ENCODE data around the gene CENPP.
A peak's percentile ranks its signal among the peaks of the same experiment; 100 is the strongest.

CENPP gene

DNA sequence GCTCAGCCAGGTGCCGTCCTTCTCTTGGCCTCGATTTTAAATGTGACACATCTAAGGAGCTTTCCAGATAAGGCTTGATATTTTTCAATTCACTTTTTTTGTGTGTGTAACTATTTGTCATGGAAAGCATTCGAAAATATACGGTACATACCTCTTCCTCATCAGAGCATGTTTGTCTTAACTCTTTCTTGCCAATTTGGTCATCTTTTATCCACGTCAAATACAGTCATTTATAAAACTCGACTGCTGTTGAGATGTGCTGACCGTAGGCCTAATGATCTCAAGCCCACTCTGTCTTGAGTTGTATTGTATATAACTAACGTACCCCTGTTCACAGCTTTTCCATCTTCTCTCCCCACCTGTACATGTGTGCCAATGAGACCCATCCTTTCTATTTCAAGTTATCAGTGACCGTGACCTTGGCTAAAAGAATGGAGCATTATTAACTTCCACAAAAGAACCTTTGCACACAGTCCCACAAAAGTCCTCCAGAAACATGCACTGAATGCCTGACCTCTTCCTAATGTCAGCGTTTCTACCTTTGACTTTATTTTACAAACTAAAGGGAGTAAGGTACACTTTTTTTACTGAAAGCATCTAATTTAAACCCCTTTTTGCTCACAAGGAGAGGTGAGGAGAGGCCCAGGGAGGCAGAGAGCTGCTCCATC lies 282.6 kb downstream of the CENPP start:
- no peaks in the 10 kb centered on the region for H3K9me3 ChIP-seq (ENCODE audit: low read length)
- H3K27ac ChIP-seq (ENCODE audit: low read depth, low read length) = peak overlapping the region; percentile 21
- no peak overlapping the region for H3K4me3 ChIP-seq (ENCODE audit: low read depth in 1 of 2, low read length in 2 of 2)
- H3K9ac ChIP-seq (ENCODE audit: low read length) = no peak overlapping the region
- peaks cover 46% of the 10 kb centered on the region for H3K4me1 ChIP-seq (ENCODE audit: insufficient read depth, low read length)
- H3K36me3 ChIP-seq (ENCODE audit: insufficient read depth, low read length) = peaks cover 6% of the 10 kb centered on the region
- H3K27me3 ChIP-seq (ENCODE audit: control insufficient read depth in 1 of 2, insufficient read depth in 2 of 2, low read length in 2 of 2) = no peaks in the 10 kb centered on the region

DNA sequence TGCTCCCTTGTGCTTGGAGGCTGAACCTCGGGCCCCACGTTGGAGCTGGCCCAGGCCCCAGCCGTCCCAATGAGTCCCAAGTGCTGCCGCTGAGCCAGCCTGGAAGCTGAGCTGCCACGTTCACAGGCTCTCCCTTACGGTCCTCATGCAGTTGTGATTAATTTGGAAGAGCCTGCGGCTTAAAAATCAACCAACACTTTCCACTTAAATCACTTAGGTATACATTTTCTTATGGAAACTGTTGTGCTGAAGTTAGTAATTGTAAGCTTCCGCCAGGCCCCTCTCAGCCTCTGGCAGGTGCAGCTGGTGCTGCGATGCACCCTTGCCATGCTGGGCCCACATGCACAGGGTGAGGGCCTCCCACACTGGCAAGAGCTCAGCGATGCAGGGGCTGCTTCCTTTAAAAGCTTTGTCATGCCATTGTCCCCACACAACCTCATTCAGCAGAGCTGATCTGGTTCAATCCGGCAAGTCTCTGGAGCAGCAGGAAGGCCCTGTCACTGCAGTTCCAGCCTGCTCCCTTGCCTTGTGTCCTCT lies 283.2 kb downstream of the CENPP start:
- H3K9ac ChIP-seq (ENCODE audit: low read length) = peak overlapping the region; percentile 17

DNA sequence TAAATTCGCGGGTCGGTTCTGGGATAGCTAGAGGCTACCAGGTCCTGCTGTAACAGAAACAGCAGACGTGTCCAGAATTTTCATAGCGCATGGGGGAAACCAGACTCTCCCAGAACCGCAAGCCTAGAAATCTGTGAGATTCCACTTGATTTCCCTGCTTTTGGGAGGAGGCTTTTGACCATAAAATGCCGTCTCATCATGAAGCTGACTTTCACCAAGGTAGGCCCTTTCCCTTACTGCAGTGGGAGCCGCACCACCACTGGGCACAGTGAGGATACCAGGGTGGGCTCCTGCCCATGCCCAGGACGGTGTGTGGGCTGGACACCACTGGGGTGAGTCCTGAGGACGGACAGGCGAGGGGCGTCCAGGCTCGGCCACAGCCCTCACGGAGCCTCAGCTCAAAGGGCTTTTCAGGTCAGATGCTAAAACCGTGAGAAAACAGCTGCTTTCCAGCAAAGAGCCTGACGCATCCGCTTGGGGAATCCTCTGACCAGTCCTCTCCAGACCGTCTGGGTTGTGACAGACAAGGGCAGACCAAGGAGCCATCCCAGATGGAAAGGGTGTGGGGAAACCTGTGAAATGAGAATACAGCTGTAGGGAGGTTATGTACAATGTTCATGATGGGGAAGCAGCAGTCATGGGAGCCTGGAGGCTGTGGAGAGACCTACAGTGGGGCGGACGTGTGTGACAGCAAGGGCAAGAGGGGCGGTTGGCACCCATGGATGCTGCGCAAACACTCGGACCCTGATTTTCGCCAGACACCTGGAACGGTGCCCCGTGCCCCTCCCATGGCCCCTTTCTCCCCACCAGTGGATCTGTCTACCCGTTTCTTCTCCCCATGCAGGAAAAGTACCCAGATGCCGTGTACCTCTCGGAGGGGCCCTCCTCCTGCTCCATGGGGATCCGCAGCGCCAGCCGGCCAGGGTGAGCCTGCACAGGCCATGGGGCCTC lies 285.0 kb downstream of the CENPP start:
- Histone ChIP-seq H3K4me1 (ENCODE audit: insufficient read depth, low read length) (peaks cover 54% of the 10 kb centered on the region), H3K4me3 (ENCODE audit: low read depth in 1 of 2, low read length in 2 of 2) (no peak overlapping the region), H3K36me3 (ENCODE audit: insufficient read depth, low read length) (peaks cover 6% of the 10 kb centered on the region), H3K27ac (ENCODE audit: low read depth, low read length) (no peak overlapping the region), H3K27me3 (ENCODE audit: control insufficient read depth in 1 of 2, insufficient read depth in 2 of 2, low read length in 2 of 2) (no peaks in the 10 kb centered on the region), H3K9ac (ENCODE audit: low read length) (no peak overlapping the region), H3K9me3 (ENCODE audit: low read length) (no peaks in the 10 kb centered on the region)

More for the DNA sequence above, 283.2 kb downstream of the CENPP start:
- Histone ChIP-seq H3K27me3 (ENCODE audit: control insufficient read depth in 1 of 2, insufficient read depth in 2 of 2, low read length in 2 of 2) (no peaks in the 10 kb centered on the region), H3K4me3 (ENCODE audit: low read depth in 1 of 2, low read length in 2 of 2) (no peak overlapping the region), H3K4me1 (ENCODE audit: insufficient read depth, low read length) (peaks cover 46% of the 10 kb centered on the region), H3K36me3 (ENCODE audit: insufficient read depth, low read length) (peaks cover 6% of the 10 kb centered on the region), H3K9me3 (ENCODE audit: low read length) (no peaks in the 10 kb centered on the region), H3K27ac (ENCODE audit: low read depth, low read length) (peak overlapping the region; percentile 21)

DNA sequence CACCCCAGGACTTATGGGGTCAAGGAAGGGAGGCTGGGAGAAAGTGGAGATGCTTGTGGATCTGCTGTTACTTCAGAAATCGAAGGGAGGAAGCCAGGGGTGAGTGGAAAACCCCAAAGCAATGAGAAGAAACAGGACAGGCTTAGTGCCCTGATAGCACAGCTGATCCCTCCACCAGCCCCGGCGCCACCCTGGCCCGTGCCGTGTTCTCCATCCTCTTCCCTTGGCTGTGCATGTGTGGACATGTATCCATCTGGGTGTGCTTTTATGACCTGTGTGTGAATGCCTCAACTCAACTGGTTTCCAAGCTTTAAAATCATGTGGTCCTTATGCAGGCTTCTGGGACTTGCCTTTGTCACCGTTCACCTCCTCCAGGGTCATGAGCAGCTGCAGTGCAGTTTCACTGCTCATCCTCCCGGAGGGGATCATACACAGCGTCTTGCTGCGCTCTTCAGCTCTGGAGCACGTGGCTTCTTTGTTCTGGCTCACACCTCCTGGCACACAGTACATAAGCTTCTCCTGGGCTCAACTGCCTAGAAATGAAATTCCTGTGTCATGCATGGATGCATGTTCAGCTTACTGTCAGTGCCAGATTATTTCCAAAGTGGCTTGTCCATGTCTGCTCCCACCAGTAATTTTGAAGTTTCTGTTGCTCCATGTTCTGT lies 286.0 kb downstream of the CENPP start:
- Histone ChIP-seq H3K4me1 (ENCODE audit: insufficient read depth, low read length) (peaks cover 61% of the 10 kb centered on the region), H3K27me3 (ENCODE audit: control insufficient read depth in 1 of 2, insufficient read depth in 2 of 2, low read length in 2 of 2) (no peaks in the 10 kb centered on the region), H3K4me3 (ENCODE audit: low read depth in 1 of 2, low read length in 2 of 2) (no peak overlapping the region), H3K36me3 (ENCODE audit: insufficient read depth, low read length) (peaks cover 6% of the 10 kb centered on the region), H3K9ac (ENCODE audit: low read length) (no peak overlapping the region), H3K9me3 (ENCODE audit: low read length) (no peaks in the 10 kb centered on the region), H3K27ac (ENCODE audit: low read depth, low read length) (no peak overlapping the region)

DNA sequence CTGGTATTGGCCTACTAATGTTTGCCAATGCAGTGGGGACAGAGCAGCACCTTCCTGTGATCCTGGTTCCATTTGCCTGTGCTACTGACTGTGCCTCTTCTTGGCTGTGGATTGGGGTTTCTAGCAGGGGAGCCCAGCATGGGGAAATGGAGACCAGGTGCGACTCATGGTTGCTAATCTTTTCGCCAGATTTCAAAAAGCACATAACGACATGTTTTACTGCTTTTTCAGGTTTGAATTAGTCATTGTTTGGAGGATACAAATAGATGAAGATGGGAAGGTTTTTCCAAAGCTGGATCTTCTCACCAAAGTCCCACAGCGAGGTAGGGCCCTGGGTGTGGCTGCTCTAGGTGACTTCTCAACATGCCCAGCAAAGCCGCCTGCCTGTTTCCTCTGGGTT lies 286.5 kb downstream of the CENPP start:
- Histone ChIP-seq H3K4me1 (ENCODE audit: insufficient read depth, low read length) (peaks cover 63% of the 10 kb centered on the region), H3K9ac (ENCODE audit: low read length) (no peak overlapping the region), H3K4me3 (ENCODE audit: low read depth in 1 of 2, low read length in 2 of 2) (no peak overlapping the region), H3K9me3 (ENCODE audit: low read length) (no peaks in the 10 kb centered on the region), H3K27ac (ENCODE audit: low read depth, low read length) (no peak overlapping the region), H3K27me3 (ENCODE audit: control insufficient read depth in 1 of 2, insufficient read depth in 2 of 2, low read length in 2 of 2) (no peaks in the 10 kb centered on the region), H3K36me3 (ENCODE audit: insufficient read depth, low read length) (peaks cover 6% of the 10 kb centered on the region)

DNA sequence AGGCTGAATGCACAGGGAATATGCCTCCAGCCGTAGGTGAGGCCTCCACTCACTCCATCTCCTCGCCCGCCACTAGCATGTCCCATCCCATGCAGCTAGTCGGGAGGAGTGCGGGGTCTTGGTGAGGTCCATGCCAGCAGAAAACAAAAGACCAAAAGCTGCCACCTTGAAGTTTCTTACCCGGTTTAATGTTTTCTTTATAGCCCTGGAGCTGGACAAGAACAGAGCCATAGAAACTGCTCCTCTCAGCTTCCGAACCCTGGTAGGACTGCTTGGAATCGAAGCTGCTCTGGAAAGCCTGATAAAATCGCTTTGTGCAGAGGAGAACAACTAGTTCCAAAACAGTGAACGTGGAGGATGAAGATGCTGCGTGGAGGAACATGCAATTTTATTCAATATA lies 287.1 kb downstream of the CENPP start:
- Histone ChIP-seq H3K9me3 (ENCODE audit: low read length) (no peaks in the 10 kb centered on the region), H3K27ac (ENCODE audit: low read depth, low read length) (no peak overlapping the region), H3K27me3 (ENCODE audit: control insufficient read depth in 1 of 2, insufficient read depth in 2 of 2, low read length in 2 of 2) (no peaks in the 10 kb centered on the region), H3K4me3 (ENCODE audit: low read depth in 1 of 2, low read length in 2 of 2) (no peak overlapping the region), H3K4me1 (ENCODE audit: insufficient read depth, low read length) (peaks cover 64% of the 10 kb centered on the region), H3K36me3 (ENCODE audit: insufficient read depth, low read length) (peaks cover 6% of the 10 kb centered on the region), H3K9ac (ENCODE audit: low read length) (no peak overlapping the region)

DNA sequence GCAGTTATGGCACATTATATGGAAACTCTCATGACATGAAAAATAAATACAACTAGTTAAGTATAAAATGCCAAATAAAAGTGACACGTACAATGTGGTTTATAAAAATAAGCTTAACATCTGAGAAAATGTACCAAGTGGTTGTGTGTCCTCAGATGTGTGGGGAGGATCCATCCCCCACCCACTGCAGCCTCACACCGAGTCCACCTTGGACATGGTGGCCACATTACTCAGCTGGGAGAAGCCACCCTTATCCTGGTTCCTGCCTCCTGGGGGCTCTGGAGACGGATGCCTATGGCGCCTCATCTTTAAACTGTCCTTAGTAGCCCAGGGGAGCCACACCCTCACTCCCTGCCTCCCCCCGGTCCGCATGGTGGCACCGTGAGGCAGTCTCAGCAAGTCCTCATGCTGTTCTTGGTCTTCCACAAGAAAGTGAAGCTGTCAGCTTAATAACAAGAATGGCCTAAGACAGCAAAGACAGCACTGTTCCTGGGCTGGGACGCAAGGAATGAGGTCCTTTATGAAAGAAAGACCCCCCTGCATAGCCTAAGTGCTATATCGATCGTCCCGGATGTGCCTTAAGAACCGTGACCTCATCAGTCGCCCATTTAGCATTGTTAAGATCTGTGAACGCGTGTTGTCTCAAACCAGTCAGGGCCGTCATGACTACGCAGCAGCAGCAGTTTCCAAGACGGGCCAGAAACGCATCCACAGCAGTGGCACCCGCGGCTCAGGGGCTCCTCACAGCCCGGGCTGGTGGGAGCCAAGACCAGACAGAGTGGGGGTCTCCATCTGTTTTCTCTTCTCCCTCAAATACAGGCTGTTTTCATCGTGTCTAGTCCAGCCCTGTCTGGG lies 287.7 kb downstream of the CENPP start:
- H3K4me1 ChIP-seq (ENCODE audit: insufficient read depth, low read length) = peaks cover 64% of the 10 kb centered on the region
- no peak overlapping the region for H3K4me3 ChIP-seq (ENCODE audit: low read depth in 1 of 2, low read length in 2 of 2)
- no peaks in the 10 kb centered on the region for H3K27me3 ChIP-seq (ENCODE audit: control insufficient read depth in 1 of 2, insufficient read depth in 2 of 2, low read length in 2 of 2)
- no peaks in the 10 kb centered on the region for H3K9me3 ChIP-seq (ENCODE audit: low read length)
- no peak overlapping the region for H3K9ac ChIP-seq (ENCODE audit: low read length)
- peak overlapping the region; percentile 10 for H3K27ac ChIP-seq (ENCODE audit: low read depth, low read length)
- peaks cover 6% of the 10 kb centered on the region for H3K36me3 ChIP-seq (ENCODE audit: insufficient read depth, low read length)

DNA sequence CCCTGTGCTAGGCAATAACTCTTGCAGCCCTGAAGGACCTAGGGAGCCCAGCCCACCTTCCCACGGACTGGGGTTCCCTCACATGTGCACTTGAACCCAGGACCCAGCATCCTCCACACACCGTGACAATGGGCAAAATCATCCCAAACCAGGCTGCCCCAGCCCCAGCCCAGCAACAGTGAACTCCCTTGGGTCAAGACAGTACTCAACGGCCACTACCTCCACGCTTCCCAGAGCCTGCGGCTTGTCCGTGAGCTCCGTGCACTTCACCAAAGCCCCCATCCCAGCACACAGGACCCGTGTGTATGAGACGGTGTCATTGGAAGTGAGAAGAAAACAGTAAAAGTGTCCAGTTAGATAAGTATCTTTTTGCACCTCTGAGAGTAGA lies 288.4 kb downstream of the CENPP start:
- Histone ChIP-seq H3K4me1 (ENCODE audit: insufficient read depth, low read length) (peaks cover 64% of the 10 kb centered on the region), H3K27ac (ENCODE audit: low read depth, low read length) (peak overlapping the region; percentile 10), H3K9ac (ENCODE audit: low read length) (no peak overlapping the region), H3K27me3 (ENCODE audit: control insufficient read depth in 1 of 2, insufficient read depth in 2 of 2, low read length in 2 of 2) (no peaks in the 10 kb centered on the region), H3K36me3 (ENCODE audit: insufficient read depth, low read length) (peaks cover 6% of the 10 kb centered on the region), H3K4me3 (ENCODE audit: low read depth in 1 of 2, low read length in 2 of 2) (no peak overlapping the region), H3K9me3 (ENCODE audit: low read length) (no peaks in the 10 kb centered on the region)

DNA sequence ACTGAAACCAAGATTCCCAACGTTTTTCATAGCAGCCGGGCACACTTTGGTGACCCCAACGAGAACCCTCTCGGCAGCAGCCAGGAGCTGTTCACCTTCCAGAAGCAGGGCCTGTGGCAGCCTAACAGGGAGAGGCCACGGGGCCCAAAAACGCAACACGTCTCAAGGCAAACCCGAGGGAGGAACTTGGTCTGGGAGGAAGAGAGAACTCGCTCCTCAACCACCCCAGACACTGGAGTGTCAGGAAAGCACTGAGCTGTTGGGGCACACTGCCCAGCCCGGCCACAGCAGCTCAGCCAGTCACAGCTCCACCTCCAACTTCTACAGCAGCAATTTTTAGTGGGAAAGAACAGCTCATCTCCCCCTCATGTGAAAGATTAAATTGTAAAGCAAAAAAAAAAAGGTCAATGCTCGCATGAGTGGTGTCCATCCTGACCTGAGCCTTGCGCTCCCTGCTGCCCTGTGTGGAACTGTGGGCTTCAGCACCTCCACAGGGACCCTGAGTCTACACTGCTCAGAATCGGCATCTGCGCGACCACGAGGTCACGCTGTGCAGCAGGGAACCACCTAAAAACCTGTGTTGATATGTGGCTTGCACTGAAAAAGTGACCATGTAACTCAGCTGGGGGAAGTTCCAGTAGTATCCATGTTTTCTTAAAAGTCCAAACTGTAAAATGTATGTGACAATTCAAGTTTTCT lies 289.2 kb downstream of the CENPP start:
- H3K9me3 ChIP-seq (ENCODE audit: low read length) = no peaks in the 10 kb centered on the region
- no peaks in the 10 kb centered on the region for H3K27me3 ChIP-seq (ENCODE audit: control insufficient read depth in 1 of 2, insufficient read depth in 2 of 2, low read length in 2 of 2)
- H3K27ac ChIP-seq (ENCODE audit: low read depth, low read length) = peak overlapping the region; percentile 5
- no peak overlapping the region for H3K4me3 ChIP-seq (ENCODE audit: low read depth in 1 of 2, low read length in 2 of 2)
- no peak overlapping the region for H3K9ac ChIP-seq (ENCODE audit: low read length)
- peaks cover 6% of the 10 kb centered on the region for H3K36me3 ChIP-seq (ENCODE audit: insufficient read depth, low read length)
- H3K4me1 ChIP-seq (ENCODE audit: insufficient read depth, low read length) = peaks cover 64% of the 10 kb centered on the region

DNA sequence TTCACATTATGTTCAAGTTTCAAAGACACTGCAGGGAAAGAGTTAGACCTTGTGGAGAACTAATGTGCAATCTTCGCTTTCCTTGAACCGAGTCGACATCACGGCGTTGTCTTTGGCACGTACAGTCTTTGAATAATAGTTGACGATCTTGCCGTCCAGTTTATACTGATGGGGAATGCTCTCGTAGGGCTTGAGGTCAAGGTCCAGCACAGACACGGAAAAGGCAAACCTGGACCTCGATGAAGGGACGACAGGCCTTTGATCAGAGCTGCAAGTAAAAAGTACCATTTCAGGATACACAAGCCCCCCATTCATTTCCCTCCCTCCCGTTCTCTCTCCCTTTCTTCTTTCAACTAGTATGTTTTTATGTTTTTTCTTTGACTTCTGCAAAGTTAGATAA lies 290.0 kb downstream of the CENPP start:
- H3K36me3 ChIP-seq (ENCODE audit: insufficient read depth, low read length) = peaks cover 6% of the 10 kb centered on the region
- peaks cover 73% of the 10 kb centered on the region for H3K4me1 ChIP-seq (ENCODE audit: insufficient read depth, low read length)
- peak overlapping the region; percentile 50 for H3K27ac ChIP-seq (ENCODE audit: low read depth, low read length)
- H3K4me3 ChIP-seq (ENCODE audit: low read depth in 1 of 2, low read length in 2 of 2) = peak overlapping the region in 1 of 2 donors; percentile 1
- H3K27me3 ChIP-seq (ENCODE audit: control insufficient read depth in 1 of 2, insufficient read depth in 2 of 2, low read length in 2 of 2) = no peaks in the 10 kb centered on the region
- H3K9ac ChIP-seq (ENCODE audit: low read length) = no peak overlapping the region
- H3K9me3 ChIP-seq (ENCODE audit: low read length) = no peaks in the 10 kb centered on the region

Data from muscle layer of colon (tissue), 2 donors.